Mesangial cell (primary cell): ENCODE measurements around the gene VN1R4. TPM values are rescaled to one million over a fixed set of nuclear protein-coding genes. Genes with fewer than 3 reads are reported as not detected.

ENCODE experiments used
- total RNA-seq: library from RNA; depleted of rRNA; stranded (reverse); fragments of >200 nt; gene quantifications from 2 replicates; pipeline ENCODE4 v1.2.3, GENCODE V29; 2015

The VN1R4 gene
- total RNA-seq = not detected in 2 replicates

GRCh38 chr19:53267623-53268022 lies at the start of gene VN1R4:
VN1R4 (minus strand) TSS chr19:53267723; CDS start chr19:53267665, 58 bp downstream.

GRCh38 chr19:53257715-53258342 lies 9.7 kb downstream of the VN1R4 start, which contains the start of gene VN1R2:
VN1R2 (plus strand) TSS chr19:53258292; CDS start chr19:53258376, 84 bp downstream.

DNA sequence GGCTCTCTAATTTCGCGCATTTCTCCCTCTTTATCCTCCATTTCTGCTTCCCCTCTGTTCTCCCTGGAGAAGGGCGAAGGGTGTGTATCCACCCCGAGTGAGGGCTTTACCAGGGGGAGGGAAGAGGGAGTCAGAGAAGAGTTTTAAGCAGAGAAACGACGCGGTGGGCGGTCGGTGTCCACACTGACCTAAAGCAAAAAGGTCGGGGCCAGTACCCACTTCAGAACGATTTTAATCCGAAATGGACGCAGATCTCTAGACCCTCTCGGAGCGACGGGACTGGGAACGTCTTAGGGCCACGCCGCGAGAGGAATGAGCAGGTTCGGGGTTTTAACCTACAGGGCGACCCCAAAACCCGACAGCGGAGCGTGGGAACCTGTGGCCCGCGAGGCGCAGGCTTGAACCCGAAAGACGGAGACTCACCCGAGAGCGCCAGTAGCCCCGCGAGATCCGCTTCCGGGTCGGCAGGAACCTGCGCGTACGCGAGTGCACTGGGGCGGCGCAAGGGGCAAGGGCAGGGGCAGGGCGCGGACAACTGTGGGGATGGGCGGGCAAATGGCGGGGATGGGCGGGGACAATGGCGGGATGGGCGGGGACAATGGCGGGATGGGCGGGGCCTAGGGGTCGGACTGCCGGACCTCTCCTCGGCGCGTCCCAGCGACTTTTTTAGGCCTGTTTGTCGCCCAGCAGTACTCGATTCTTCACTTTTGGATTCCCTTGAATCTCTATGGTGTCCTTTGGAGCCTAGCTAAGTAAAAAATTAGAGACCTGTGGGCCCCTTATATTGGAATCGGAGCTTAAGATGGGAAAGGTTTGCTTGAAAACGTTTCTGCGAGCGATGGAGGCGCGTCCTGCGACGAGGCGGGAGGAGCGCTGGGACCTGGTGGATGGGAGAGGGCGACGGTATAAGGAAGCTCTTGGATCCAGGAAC lies 12.8 kb downstream of the VN1R4 start, which contains the start of gene ZNF677:
TSS of gene ZNF677 (minus strand) at position 463 of the 931 bp plus-strand sequence. CDS start 3,323 bp downstream, outside the sequence.

Other genes with a start within 250 kb of the VN1R4 start
- not detected in 2 replicates for gene ERVV-2, start 223.0 kb downstream of the VN1R4 start, total RNA-seq
- 8.3 and 17.1 TPM in 2 replicates for gene ZNF160, start 164.3 kb downstream of the VN1R4 start, total RNA-seq
- 0.98 and 2.2 TPM in 2 replicates for gene ZNF415, start 134.8 kb downstream of the VN1R4 start, total RNA-seq
- gene ZNF347, start 108.7 kb downstream of the VN1R4 start, total RNA-seq = 3.6 and 5.6 TPM in 2 replicates
- 0.76 and 1.8 TPM in 2 replicates for gene ZNF665, start 74.4 kb downstream of the VN1R4 start, total RNA-seq
- 4.6 and 9.9 TPM in 2 replicates for gene ZNF677, start 12.8 kb downstream of the VN1R4 start, total RNA-seq
- not detected in 2 replicates for gene VN1R2, start 9.4 kb downstream of the VN1R4 start, total RNA-seq
- 2.4 and 3.3 TPM in 2 replicates for gene ZNF845, start 66.0 kb upstream of the VN1R4 start, total RNA-seq
- gene ZNF525, start 98.0 kb upstream of the VN1R4 start, total RNA-seq = 2.0 and 3.2 TPM in 2 replicates
- 4.1 and 5.9 TPM in 2 replicates for gene ZNF765, start 127.4 kb upstream of the VN1R4 start, total RNA-seq
- gene ZNF761, start 164.3 kb upstream of the VN1R4 start, total RNA-seq = 4.1 and 6.3 TPM in 2 replicates
- 1.8 and 1.9 TPM in 2 replicates for gene ZNF813, start 200.0 kb upstream of the VN1R4 start, total RNA-seq